ENCODE data around the gene HS2ST1. TPM values are rescaled to one million over a fixed set of nuclear protein-coding genes. Genes with fewer than 3 reads are reported as not detected.

HS2ST1 gene
- polyA plus RNA-seq, 3 donors, result 2.6 to 6.0 (median 4.2) TPM

DNA sequence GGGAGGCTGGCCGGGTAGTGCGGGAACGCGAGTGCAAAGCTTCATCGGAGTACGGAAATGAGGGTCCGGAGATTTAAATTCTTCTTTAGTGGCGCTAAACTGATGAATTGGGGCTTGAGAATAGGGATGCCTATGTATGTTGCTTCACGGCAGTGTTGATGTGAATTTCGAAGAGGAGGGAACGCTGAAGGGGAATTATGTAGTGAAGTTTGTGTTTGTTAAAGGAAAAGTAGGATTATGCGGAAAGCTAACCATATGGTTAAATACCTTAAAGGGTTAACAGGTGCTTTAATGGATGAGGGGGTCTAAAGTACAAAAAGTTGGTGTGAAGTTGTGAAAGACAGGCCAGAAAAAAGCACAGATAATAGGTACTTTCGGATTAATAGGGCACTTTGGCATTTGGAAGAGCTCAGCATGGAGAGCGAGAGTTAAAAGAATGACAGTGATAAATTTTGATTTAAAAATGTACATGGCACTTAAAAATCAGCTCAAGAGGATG lies 1.4 kb downstream of the HS2ST1 start:
- Histone ChIP-seq H3K36me3 (replicated peaks in 1 of 2; ENCODE audit: control insufficient read depth in 1 of 2, insufficient read depth in 2 of 2, low read length in 2 of 2) (peaks cover 0 to 2% of the 10 kb centered on the region in 2 donors), H3K9me3 (replicated peaks in 1 of 2; ENCODE audit: control insufficient read depth in 1 of 2, insufficient read depth in 1 of 2, low read length in 2 of 2) (no peaks in the 10 kb centered on the region), H3K27ac (ENCODE audit: low read depth in 1 of 2, low read length in 2 of 2) (peak overlapping the region; percentile 62 to 74), H3K79me2 (ENCODE audit: insufficient read depth, low read length) (peaks cover 68% of the 10 kb centered on the region), H3K4me1 (ENCODE audit: control insufficient read depth in 1 of 2, insufficient read depth in 2 of 2, low read length in 2 of 2) (peaks cover 17 to 22% of the 10 kb centered on the region in 2 donors), H4K20me1 (ENCODE audit: insufficient read depth, low read length) (peaks cover 23% of the 10 kb centered on the region), H3K9ac (ENCODE audit: insufficient read depth, low read length, poor library complexity, severe bottlenecking) (peak overlapping the region; percentile 74), H3K27me3 (ENCODE audit: control insufficient read depth in 2 of 2, insufficient read depth in 2 of 2, low read length in 2 of 2) (no peaks in the 10 kb centered on the region), H2AFZ (ENCODE audit: insufficient read depth, low read depth, low read length, poor library complexity, severe bottlenecking) (peak overlapping the region; percentile 94), H3K4me2 (replicated peaks; ENCODE audit: extremely low read depth, low read length, poor library complexity, severe bottlenecking) (peak overlapping the region; percentile 92), H3K4me3 (replicated peaks in 1 of 3; ENCODE audit: low read depth in 2 of 3, low read length in 3 of 3) (peak overlapping the region; percentile 58 to 99 (median 83))
- peaks cover 24% of the 10 kb centered on the region for H3K4me1 Mint-ChIP-seq
- WGBS (ENCODE audit: insufficient coverage), result 8% methylated on average over 14 of the region's 14 CpGs
- peaks cover under 1 to 10% of the 10 kb centered on the region in 2 donors for H3K36me3 Mint-ChIP-seq
- peak in 1 of 3 donors; percentile 12 for DNase-seq
- H3K27me3 Mint-ChIP-seq (ENCODE audit: low read depth in 3 of 3), result no peaks in the 10 kb centered on the region
- no peaks in the 10 kb centered on the region for H3K9me3 Mint-ChIP-seq
- intact Hi-C loops (cut with micrococcal nuclease), result loop anchor here (2.0 to 10.0 kb wide), 4 partner anchors 141 to 419 kb away; partner anchors contain the start of gene SH3GLB1 (in 2 of the 2)
- no peak for TF ChIP-seq CTCF (IDR thresholded peaks at IDR 0.05)
- H3K27ac Mint-ChIP-seq, result no peak overlapping the region
- no peak overlapping the region for H3K4me3 Mint-ChIP-seq

- peaks cover 17 to 22% of the 10 kb centered on the region in 2 donors for H3K4me1 ChIP-seq (ENCODE audit: control insufficient read depth in 1 of 2, insufficient read depth in 2 of 2, low read length in 2 of 2)
- H3K4me3 Mint-ChIP-seq, result no peak overlapping the region
- no peaks in the 10 kb centered on the region for H3K36me3 ChIP-seq (replicated peaks in 1 of 2; ENCODE audit: control insufficient read depth in 1 of 2, insufficient read depth in 2 of 2, low read length in 2 of 2)
- no peaks in the 10 kb centered on the region for H3K27me3 ChIP-seq (ENCODE audit: control insufficient read depth in 2 of 2, insufficient read depth in 2 of 2, low read length in 2 of 2)
- no peaks in the 10 kb centered on the region for H3K27me3 Mint-ChIP-seq (ENCODE audit: low read depth in 3 of 3)
- no peaks in the 10 kb centered on the region for H3K9me3 ChIP-seq (replicated peaks in 1 of 2; ENCODE audit: control insufficient read depth in 1 of 2, insufficient read depth in 1 of 2, low read length in 2 of 2)
- no peak overlapping the region for H3K4me3 ChIP-seq (replicated peaks in 1 of 3; ENCODE audit: low read depth in 2 of 3, low read length in 3 of 3)
- TF ChIP-seq CTCF (IDR thresholded peaks at IDR 0.05), result no peak
- no peak overlapping the region for H3K9ac ChIP-seq (ENCODE audit: insufficient read depth, low read length, poor library complexity, severe bottlenecking)
- H3K27ac Mint-ChIP-seq, result no peak overlapping the region
- H4K20me1 ChIP-seq (ENCODE audit: insufficient read depth, low read length), result peaks cover 14% of the 10 kb centered on the region
- WGBS (ENCODE audit: insufficient coverage), result no CpG with 5 or more reads among the region's 1 CpG
- H3K79me2 ChIP-seq (ENCODE audit: insufficient read depth, low read length), result peaks cover 58% of the 10 kb centered on the region
- DNase-seq, result no peak
- peaks cover 16% of the 10 kb centered on the region for H3K4me1 Mint-ChIP-seq
- no peak overlapping the region for H3K27ac ChIP-seq (ENCODE audit: low read depth in 1 of 2, low read length in 2 of 2)
- H3K4me2 ChIP-seq (replicated peaks; ENCODE audit: extremely low read depth, low read length, poor library complexity, severe bottlenecking), result no peak overlapping the region
- peaks cover 0 to 6% (median 4%) of the 10 kb centered on the region in 7 donors for H3K9me3 Mint-ChIP-seq
- intact Hi-C loops (cut with micrococcal nuclease), result loop anchor here (5.0 to 10.0 kb wide), 3 partner anchors 142 to 418 kb away; partner anchors contain the start of gene SH3GLB1 (in 1 of the 2)
- H2AFZ ChIP-seq (ENCODE audit: insufficient read depth, low read depth, low read length, poor library complexity, severe bottlenecking), result no peak overlapping the region
- H3K36me3 Mint-ChIP-seq, result peaks cover 0 to 5% of the 10 kb centered on the region in 2 donors
Observed at GRCh38 chr1:86916752-86917151, 2.3 kb downstream of the HS2ST1 start.

Data from CD14-positive monocyte (primary cell).